GM18508 (cell line): ENCODE results near the gene CS.
"Not testable (repeated sequence)": the region's sequence is repeated elsewhere in the genome, so short reads cannot be mapped to it uniquely, and the experiment has no call there.

ENCODE experiments used
- ATAC-seq: cut with Tn5 transposase; IDR thresholded peaks from one replicate; pipeline ENCODE4 v1.9.1; 2021; ENCODE audit warnings: moderate number of reproducible peaks; ENCODE audit not compliant: insufficient read depth, unreplicated experiment

The CS gene

DNA sequence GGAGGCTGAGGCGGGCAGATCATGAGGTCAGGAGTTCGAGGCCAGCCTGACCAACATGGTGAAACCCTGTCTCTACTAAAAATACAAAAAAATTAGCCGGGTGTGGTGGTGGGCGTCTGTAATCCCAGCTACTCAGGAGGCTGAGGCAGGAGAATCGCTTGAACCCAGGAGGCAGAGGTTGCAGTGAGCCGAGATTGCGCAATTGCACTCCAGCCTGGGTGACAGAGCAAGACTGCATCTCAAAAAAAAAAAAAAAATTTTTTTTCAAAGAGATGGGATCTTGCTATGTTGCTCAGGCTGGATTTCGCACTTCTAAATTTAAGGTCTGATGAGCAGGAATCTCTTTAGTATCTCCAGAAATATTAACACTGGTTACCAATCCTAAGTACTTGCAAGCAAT lies 21.5 kb upstream of the CS start:
- ATAC-seq, result not testable (repeated sequence)

DNA sequence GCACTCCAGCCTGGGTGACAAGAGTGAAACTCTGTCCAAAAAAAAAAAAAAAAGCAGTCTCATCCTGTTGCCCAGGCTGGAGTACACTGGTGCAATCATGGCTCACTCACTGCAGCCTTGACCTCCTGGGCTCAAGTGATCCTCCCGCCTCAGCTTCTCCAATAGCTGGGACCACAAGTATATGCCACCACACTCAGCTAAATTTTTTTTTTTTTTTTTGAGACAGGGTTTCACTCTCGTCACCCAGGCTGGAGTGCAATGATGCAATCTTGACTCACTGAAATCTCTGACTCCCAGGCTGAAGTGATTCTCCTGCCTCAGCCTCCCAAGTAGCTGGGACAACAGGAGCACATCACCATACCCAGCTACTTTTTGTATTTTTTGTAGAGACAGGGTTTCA lies 20.9 kb upstream of the CS start:
- ATAC-seq, result no peak

DNA sequence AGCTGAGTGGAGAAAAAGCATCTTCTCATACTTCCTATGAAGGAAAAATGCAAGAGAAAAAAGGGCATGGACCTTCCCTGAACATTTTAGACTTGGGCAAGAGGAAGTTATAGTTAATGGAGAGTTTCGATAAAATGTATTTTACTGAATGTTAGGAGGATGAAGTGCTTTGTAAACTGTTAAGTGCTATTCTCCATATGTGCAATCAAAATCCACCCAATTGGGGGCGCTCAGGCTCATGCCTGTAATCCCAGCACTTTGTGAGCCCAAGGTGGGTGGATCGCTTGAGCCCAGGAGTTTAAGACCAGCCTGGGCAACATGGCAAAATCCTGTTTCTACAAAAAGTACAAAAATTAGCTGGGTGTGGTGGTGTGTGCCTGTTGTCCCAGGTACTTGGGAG lies 17.5 kb upstream of the CS start:
- no peak for ATAC-seq

- peak; percentile 85 for ATAC-seq
Measured at GRCh38 chr12:56315622-56316473, 15.7 kb upstream of the CS start, which contains the start of gene CNPY2. Gene CNPY2 (minus strand): TSS chr12:56315988. CDS start chr12:56315217, 771 bp downstream.

DNA sequence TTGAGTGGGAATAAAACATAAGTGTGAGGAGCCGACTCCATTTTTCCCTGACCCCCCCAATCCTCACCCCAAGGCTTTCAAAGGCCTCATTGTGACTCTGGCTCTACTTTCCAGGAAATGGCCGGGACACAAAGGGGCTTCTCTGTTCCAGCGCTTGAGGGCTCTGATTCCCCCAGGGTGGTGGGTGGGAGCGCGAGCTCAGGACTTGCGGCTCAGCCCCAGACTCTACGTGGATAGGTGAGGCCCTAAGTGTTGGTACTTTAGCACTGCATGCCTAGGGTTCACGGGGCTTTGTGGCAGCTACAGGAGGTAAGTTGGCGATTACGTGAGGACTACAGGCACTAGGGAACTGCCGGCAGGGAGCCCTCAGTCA lies 15.1 kb upstream of the CS start:
- no peak for ATAC-seq

- ATAC-seq, result no peak
Measured at GRCh38 chr12:56311003-56311402, 10.9 kb upstream of the CS start.

GRCh38 chr12:56308714-56309113 lies 8.6 kb upstream of the CS start:
- no peak for ATAC-seq

DNA sequence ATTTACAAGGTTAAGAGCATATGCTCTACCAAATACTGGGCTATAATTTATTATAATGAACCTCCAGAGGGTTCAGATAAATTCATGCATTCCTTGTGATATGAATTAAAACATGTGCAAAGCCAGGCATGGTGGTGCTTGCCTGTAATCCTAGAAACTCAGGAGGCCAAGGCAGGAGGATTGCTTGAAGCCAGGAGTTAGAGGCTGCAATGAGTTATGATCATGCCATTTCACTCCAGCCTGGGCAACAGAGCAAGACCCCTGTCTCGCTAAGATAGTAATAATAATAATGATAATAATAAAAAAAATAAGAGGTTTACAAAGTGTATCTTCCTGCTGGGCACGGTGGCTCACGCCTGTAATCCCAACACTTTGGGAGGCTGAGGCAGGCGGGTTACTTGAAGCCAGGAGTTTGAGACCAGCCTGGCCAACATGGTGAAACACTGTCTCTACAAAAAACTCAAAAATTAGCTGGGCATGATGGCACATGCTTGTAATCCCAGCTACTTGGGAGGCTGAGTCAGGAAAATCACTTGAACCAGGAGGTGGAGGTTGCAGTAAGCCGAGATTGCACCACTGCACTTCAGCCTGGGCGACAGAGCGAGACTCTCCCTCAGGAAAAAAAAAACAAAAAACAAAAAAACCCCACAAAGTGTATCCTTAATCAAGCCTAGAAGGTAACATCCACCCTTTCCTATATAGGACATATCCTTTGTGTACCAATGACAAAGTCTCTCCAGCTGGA lies 7.3 kb upstream of the CS start:
- ATAC-seq, result no peak

DNA sequence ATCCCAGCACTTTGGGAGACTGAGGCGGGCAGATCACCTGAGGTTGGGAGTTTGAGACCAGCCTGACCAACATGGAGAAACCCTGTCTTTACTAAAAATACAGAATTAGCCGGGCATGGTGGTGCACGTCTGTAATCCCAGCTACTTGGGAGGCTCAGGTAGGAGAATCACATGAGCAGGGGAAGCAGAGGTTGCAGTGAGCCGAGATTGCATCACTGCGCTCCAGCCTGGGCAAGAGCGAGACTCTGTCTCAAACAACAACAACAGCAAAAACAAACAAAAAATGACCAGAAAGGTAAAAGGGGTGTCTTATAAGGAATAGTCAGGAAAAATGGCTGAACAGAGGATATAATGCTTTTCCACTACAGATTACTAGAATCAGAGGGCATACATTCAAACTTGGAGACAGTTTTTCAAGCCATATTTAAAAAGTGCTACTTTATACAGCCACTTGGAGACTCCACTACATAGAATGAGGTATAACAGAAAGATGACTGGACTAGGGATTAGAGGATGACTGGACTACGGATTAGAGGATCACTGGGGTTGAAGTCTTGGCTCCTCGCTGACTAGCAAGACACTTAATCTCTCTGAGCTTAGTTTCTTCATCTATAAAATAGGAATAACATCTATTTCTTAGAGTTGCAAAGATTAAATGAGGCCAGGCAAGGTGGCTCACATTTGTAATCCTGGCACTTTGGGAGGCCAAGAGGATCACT lies 4.9 kb upstream of the CS start:
- ATAC-seq, result no peak

GRCh38 chr12:56304276-56304675 lies 4.1 kb upstream of the CS start:
- ATAC-seq, result no peak

GRCh38 chr12:56300644-56301464 lies 724 bp upstream of the CS start:
- ATAC-seq, result no peak

- no peak for ATAC-seq
Measured at GRCh38 chr12:56299308-56299852, 750 bp downstream of the CS start.

GRCh38 chr12:56298828-56299227 lies 1.3 kb downstream of the CS start:
- ATAC-seq, result no peak

- ATAC-seq, result no peak
Measured at GRCh38 chr12:56297400-56297799, 2.7 kb downstream of the CS start.

- ATAC-seq, result no peak
Measured at GRCh38 chr12:56296295-56296694, 3.8 kb downstream of the CS start.

DNA sequence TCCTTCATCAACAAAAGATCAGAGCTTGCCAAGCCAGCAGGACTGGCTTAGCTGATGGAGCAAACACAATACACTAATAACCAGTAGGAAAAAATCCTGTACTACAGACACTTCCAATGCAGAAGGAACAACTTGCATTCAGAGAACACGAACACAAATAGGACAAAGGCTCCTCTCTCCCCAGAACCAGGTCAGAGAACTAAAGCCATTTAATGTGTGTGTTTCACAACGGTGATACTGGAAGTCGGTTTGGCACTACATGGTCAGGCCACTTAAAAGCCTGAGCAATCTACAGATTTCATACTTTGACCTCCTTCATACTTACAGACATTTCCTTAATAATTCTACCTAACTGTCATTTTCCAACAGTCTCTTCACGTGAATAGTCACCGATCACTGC lies 6.3 kb downstream of the CS start:
- no peak for ATAC-seq

DNA sequence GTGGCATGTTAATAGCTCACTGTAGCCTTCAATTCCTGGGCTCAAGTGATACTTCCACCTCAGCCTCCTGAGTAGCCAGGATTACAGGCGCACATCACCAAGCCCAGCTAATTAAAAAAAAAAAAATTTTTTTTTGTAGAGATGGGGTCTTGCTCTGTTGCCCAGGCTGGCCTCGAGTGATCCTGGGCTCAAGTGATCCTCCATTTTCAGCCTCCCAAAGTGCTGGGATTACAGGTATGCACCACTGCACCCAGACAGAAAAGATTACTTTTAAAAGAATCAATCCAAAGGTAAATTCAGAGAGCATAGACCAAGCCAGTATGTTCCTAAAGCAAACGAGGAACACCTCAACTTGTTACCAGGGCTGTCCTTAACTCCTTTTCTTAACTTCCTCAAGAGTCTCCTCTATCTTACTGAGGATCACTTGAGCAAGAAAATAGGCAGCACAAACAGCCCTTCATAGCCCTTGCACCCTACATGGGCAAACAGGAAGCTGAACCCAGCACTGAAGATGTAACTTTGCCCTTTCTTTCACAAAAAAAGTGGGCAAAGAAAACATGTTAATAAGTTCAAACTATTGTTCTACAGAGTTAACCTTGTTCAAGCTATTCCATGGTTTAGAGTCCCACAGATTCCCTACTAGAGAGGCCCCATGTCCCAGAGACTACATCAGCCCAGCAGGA lies 11.3 kb downstream of the CS start:
- ATAC-seq, result no peak

- ATAC-seq, result no peak
Measured at GRCh38 chr12:56286044-56286830, 13.9 kb downstream of the CS start.

- ATAC-seq, result not testable (repeated sequence)
Measured at GRCh38 chr12:56284263-56284662, 15.9 kb downstream of the CS start.
